ENCODE data around the gene KRTAP10-4.
"Not testable (repeated sequence)": the region's sequence is repeated elsewhere in the genome, so short reads cannot be mapped to it uniquely, and the experiment has no call there.

The KRTAP10-4 gene

GRCh38 chr21:44575307-44576024 lies 1.9 kb downstream of the KRTAP10-4 start:
- no peak for DNase-seq (ENCODE audit: low read depth)
- no peak for TF ChIP-seq CTCF (IDR thresholded peaks at IDR 0.05; ENCODE audit: low read depth, low read length, missing control alignments)
- H3K4me3 ChIP-seq (ENCODE audit: low read depth, low read length) = no peak overlapping the region
- in situ Hi-C loops (cut with HindIII; ENCODE audit: low sequenced_read_pairs) = no loop called here

- no peak for TF ChIP-seq CTCF (IDR thresholded peaks at IDR 0.05; ENCODE audit: low read depth, low read length, missing control alignments)
- in situ Hi-C loops (cut with HindIII; ENCODE audit: low sequenced_read_pairs) = no loop called here
- H3K4me3 ChIP-seq (ENCODE audit: low read depth, low read length) = no peak overlapping the region
- DNase-seq (ENCODE audit: low read depth) = no peak
These were observed 2.5 kb downstream of the KRTAP10-4 start for GRCh38 chr21:44576025-44576420.

GRCh38 chr21:44578371-44579055 lies 5.0 kb downstream of the KRTAP10-4 start:
- DNase-seq (ENCODE audit: low read depth) = no peak
- in situ Hi-C loops (cut with HindIII; ENCODE audit: low sequenced_read_pairs) = no loop called here
- no peak overlapping the region for H3K4me3 ChIP-seq (ENCODE audit: low read depth, low read length)
- TF ChIP-seq CTCF (IDR thresholded peaks at IDR 0.05; ENCODE audit: low read depth, low read length, missing control alignments) = no peak

GRCh38 chr21:44579056-44579832 lies 5.7 kb downstream of the KRTAP10-4 start:
- DNase-seq (ENCODE audit: low read depth) = no peak
- no peak for TF ChIP-seq CTCF (IDR thresholded peaks at IDR 0.05; ENCODE audit: low read depth, low read length, missing control alignments)
- in situ Hi-C loops (cut with HindIII; ENCODE audit: low sequenced_read_pairs) = no loop called here
- H3K4me3 ChIP-seq (ENCODE audit: low read depth, low read length) = no peak overlapping the region

- in situ Hi-C loops (cut with HindIII; ENCODE audit: low sequenced_read_pairs) = no loop called here
- no peak for DNase-seq (ENCODE audit: low read depth)
- no peak for TF ChIP-seq CTCF (IDR thresholded peaks at IDR 0.05; ENCODE audit: low read depth, low read length, missing control alignments)
- no peak overlapping the region for H3K4me3 ChIP-seq (ENCODE audit: low read depth, low read length)
These were observed 6.3 kb downstream of the KRTAP10-4 start for GRCh38 chr21:44579833-44580144.

- in situ Hi-C loops (cut with HindIII; ENCODE audit: low sequenced_read_pairs); H3K4me3 ChIP-seq (ENCODE audit: low read depth, low read length); DNase-seq (ENCODE audit: low read depth): not testable (repeated sequence)
These were observed 6.8 kb downstream of the KRTAP10-4 start, which contains the start of gene KRTAP10-5 for GRCh38 chr21:44580231-44580821. Gene KRTAP10-5, minus strand, starts transcription at chr21:44580604. Its CDS starts 26 bp downstream, at chr21:44580578.

All from astrocyte of the cerebellum (primary cell).